ENCODE results near the gene DLG3. TPM values are rescaled to one million over a fixed set of nuclear protein-coding genes. Genes with fewer than 3 reads are reported as not detected.

Gene DLG3
- total RNA-seq, 1 experiment from 2014 or later: 71.2 TPM

GRCh38 chrX:70505451-70505841 lies 60.8 kb downstream of the DLG3 start:
- no peaks in the 10 kb centered on the region for H3K79me2 ChIP-seq (ENCODE audit: insufficient read depth, low read length)
- H2BK120ac ChIP-seq (ENCODE audit: low read depth, low read length, poor library complexity, severe bottlenecking): no peak overlapping the region
- Mint-ChIP-seq H3K27me3 (ENCODE audit: low read depth) (peaks cover 2% of the 10 kb centered on the region), H3K36me3 (ENCODE audit: insufficient read depth in 1 of 3, low read depth in 3 of 3) (peaks cover 27 to 56% (median 35%) of the 10 kb centered on the region in 3 experiments), H3K27ac (peak overlapping the region in 1 of 3 experiments; percentile 33; a peak in 1 of 7 replicates), H3K9me3 (peaks cover 75 to 78% of the 10 kb centered on the region in 2 experiments), H3K4me1 (peaks cover 33 to 45% of the 10 kb centered on the region in 2 experiments), H3K4me3 (no peak overlapping the region)
- no peaks in the 10 kb centered on the region for H3K27me3 ChIP-seq (ENCODE audit: insufficient read depth, low read length)
- H2AK5ac ChIP-seq (ENCODE audit: insufficient read length, low read length): no peak overlapping the region
- no peak overlapping the region for H3K23ac ChIP-seq (ENCODE audit: insufficient read length, low read depth, low read length)
- H4K5ac ChIP-seq (ENCODE audit: insufficient read length, low read depth, low read length): no peak overlapping the region
- peak; percentile 30 for DNase-seq
- no peak overlapping the region for H4K91ac ChIP-seq (ENCODE audit: insufficient read length, low read depth, low read length)
- no peak overlapping the region for H3T11ph ChIP-seq (ENCODE audit: low read length)
- H2AFZ ChIP-seq (ENCODE audit: low read length): no peak overlapping the region
- no peaks in the 10 kb centered on the region for H3K23me2 ChIP-seq (ENCODE audit: insufficient read length, low read depth, low read length, poor library complexity, severe bottlenecking)
- no CpG with 5 or more reads among the region's 4 CpGs for WGBS (ENCODE audit: extremely low coverage, insufficient read length, low lambda C conversion rate)
- H3K56ac ChIP-seq (ENCODE audit: insufficient read length, low read depth, low read length): no peak overlapping the region
- no peak overlapping the region for H3K4ac ChIP-seq (ENCODE audit: low read depth, low read length)
- no peaks in the 10 kb centered on the region for H3K79me1 ChIP-seq (ENCODE audit: insufficient read depth, low read depth, low read length, poor library complexity, severe bottlenecking)
- no peak overlapping the region for H3K18ac ChIP-seq (ENCODE audit: insufficient read length, low read depth, low read length)
- no peaks in the 10 kb centered on the region for H4K20me1 ChIP-seq (ENCODE audit: control insufficient read depth, insufficient read depth, insufficient read length)
- peaks cover 67% of the 10 kb centered on the region for H3K9me3 ChIP-seq (ENCODE audit: control insufficient read depth, low read depth, low read length)
- H3K14ac ChIP-seq (ENCODE audit: insufficient read depth, low read length): no peak overlapping the region
- H3K27ac ChIP-seq (ENCODE audit: insufficient read length, low read depth, low read length): no peak overlapping the region
- no peak overlapping the region for H4K8ac ChIP-seq (replicated peaks; ENCODE audit: insufficient read length, low read depth, low read length)
- no peaks in the 10 kb centered on the region; the same call in 1 of the 2 replicates for H3K4me1 ChIP-seq (ENCODE audit: insufficient read depth, low read length)
- TF ChIP-seq CTCF (conservative IDR thresholded peaks at IDR 0.05): no peak
- H3K4me2 ChIP-seq (ENCODE audit: insufficient read depth, insufficient read length, low read length): no peak overlapping the region
- no peak overlapping the region for H2BK15ac ChIP-seq (ENCODE audit: low read depth, low read length)
- no peak overlapping the region for H2BK12ac ChIP-seq (ENCODE audit: insufficient read length, low read depth, low read length)
- H2BK20ac ChIP-seq (ENCODE audit: low read depth, low read length, poor library complexity, severe bottlenecking): no peak overlapping the region
- H3K9ac ChIP-seq (ENCODE audit: extremely low read depth, insufficient read length, low read length): no peak overlapping the region
- H2BK5ac ChIP-seq (ENCODE audit: insufficient read length, low read length): no peak overlapping the region

Measured in H9 (cell line).